HG03565 (cell line): ENCODE data around the gene EXOC6B.

Experiments used
- ATAC-seq: cut with Tn5 transposase; IDR thresholded peaks from one replicate; pipeline ENCODE4 v1.9.1; 2021; ENCODE audit warnings: mild to moderate bottlenecking, moderate library complexity; ENCODE audit not compliant: unreplicated experiment

Gene EXOC6B

GRCh38 chr2:72129681-72130340 lies 696.0 kb downstream of the EXOC6B start:
- ATAC-seq = no peak

GRCh38 chr2:72128843-72129227 lies 697.0 kb downstream of the EXOC6B start:
- ATAC-seq = no peak

- ATAC-seq = no peak
These were observed 697.6 kb downstream of the EXOC6B start for GRCh38 chr2:72128059-72128842.

- no peak for ATAC-seq
These were observed 698.3 kb downstream of the EXOC6B start for GRCh38 chr2:72127401-72128058.

- ATAC-seq = no peak
These were observed 699.4 kb downstream of the EXOC6B start for GRCh38 chr2:72126186-72127100.
